AG04449 (cell line): Measurements from ENCODE around the gene AGBL4.

Experiments
- CTCF ChIA-PET: fragments of 350-600 bp; formaldehyde crosslinking; extraction: SDS; loops from one replicate; lab custom pipeline; 2021; ENCODE audit warnings: antibody characterized with exemption; lab: Yijun Ruan, JAX
- POLR2A ChIA-PET: fragments of 400-600, 350-600 bp; formaldehyde crosslinking; extraction: SDS; loops from one replicate; lab custom pipeline; 2020; ENCODE audit warnings: antibody characterized with exemption, inconsistent platforms; lab: Yijun Ruan, JAX
- DNase-seq: peaks from one replicate; pipeline ENCODE4 v3.0.0-alpha.2; 2010; ENCODE audit warnings: low read depth, low spot score
- H3K4me3 ChIP-seq: 2 replicates; pipeline ENCODE4 v1.5.1; 2011; ENCODE audit warnings: low read depth, mild to moderate bottlenecking, control low read depth, low read length
- CTCF ChIP-seq: IDR thresholded peaks from one replicate; pipeline ENCODE4 v1.5.1; 2011; ENCODE audit warnings: mild to moderate bottlenecking, moderate library complexity, low read length, control low read depth, inconsistent platforms; ENCODE audit not compliant: insufficient read depth; ENCODE audit errors: missing control alignments

The AGBL4 gene

GRCh38 chr1:48488721-48489120 is 1535.0 kb downstream of the AGBL4 start:
- CTCF ChIA-PET, result no interaction called here
- no peak for DNase-seq
- H3K4me3 ChIP-seq, result no peak overlapping the region
- POLR2A ChIA-PET, result no interaction called here
- no peak for TF ChIP-seq CTCF
